Measurements from ENCODE around the gene FYN.

GRCh38 chr6:111789598-111789997 lies 83.7 kb downstream of the FYN start:
- TF ChIP-seq, protein P1, sequence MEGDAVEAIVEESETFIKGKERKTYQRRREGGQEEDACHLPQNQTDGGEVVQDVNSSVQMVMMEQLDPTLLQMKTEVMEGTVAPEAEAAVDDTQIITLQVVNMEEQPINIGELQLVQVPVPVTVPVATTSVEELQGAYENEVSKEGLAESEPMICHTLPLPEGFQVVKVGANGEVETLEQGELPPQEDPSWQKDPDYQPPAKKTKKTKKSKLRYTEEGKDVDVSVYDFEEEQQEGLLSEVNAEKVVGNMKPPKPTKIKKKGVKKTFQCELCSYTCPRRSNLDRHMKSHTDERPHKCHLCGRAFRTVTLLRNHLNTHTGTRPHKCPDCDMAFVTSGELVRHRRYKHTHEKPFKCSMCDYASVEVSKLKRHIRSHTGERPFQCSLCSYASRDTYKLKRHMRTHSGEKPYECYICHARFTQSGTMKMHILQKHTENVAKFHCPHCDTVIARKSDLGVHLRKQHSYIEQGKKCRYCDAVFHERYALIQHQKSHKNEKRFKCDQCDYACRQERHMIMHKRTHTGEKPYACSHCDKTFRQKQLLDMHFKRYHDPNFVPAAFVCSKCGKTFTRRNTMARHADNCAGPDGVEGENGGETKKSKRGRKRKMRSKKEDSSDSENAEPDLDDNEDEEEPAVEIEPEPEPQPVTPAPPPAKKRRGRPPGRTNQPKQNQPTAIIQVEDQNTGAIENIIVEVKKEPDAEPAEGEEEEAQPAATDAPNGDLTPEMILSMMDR (IDR thresholded peaks at IDR 0.05; ENCODE audit: low read depth, low read length, missing input control) = no peak
- no peak for TF ChIP-seq FOXA1 (IDR thresholded peaks at IDR 0.05)
